GM18511 (cell line): ENCODE results near the gene ZBTB20.

Experiments
- ATAC-seq: cut with Tn5 transposase; IDR thresholded peaks from one replicate; pipeline ENCODE4 v1.9.1; 2021; ENCODE audit warnings: mild to moderate bottlenecking, moderate library complexity; ENCODE audit not compliant: unreplicated experiment

Gene ZBTB20

DNA sequence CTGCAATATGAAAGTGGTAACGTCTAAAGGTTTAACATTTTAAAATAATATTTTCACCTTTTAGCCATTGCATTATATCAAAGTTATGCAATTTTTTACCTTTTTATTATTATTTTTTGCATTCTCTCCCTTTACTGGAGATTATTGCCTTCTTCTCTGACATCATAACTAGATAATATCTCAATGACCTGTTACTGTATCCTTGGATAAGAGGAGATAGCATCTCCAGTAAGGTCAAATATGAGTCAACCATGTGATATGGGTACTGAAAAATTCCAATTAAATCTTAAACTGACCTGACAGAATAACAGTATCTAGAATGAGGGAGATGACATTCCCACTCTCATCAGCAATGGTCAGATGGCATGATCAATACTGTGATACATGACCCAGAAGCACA, 108.3 kb downstream of the ZBTB20 start:
- no peak for ATAC-seq

DNA sequence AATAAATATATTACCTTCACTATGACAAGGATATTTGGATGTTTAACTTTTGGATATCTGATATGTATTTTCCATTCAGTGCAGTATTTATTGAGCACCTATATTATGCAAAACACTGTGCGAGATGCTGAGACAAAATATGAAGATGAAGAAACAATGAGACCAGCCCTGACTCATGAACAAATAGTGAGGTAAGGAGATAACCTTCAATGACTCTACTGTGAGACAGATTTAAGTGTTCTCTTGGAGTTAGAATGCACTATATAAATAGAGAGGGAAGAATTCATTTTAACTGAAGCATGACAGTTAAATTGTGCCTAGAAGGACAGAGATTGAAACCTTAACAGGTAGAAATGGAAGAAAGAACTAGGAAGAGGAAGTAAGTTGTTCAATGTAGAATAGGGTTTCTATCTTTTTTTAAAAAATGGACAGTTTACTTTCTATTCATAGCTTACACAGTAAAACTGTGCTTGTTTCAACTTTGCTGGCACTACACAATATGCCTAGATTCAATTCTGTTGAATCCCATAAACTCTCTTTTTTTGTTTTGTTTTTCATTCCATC, 124.2 kb downstream of the ZBTB20 start:
- ATAC-seq: peak; percentile 62

DNA sequence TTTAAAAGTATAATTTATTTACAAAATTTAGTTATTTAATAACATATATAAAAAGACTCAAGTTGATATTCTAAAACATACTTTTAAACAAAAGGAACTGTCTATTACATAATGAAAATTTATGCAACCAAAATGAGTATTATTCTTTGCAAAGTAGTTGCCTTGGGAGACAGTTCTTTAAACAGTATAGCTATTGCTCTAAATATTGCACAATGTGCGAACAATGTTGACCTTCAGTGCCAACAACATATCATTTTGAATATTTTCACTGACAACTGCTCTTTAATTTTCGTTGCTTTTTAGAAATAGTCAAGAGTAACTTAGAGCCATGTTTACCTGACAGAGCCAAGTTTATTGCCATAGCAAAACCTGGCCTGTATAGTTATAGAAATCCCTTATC, 124.9 kb downstream of the ZBTB20 start:
- ATAC-seq: no peak

DNA sequence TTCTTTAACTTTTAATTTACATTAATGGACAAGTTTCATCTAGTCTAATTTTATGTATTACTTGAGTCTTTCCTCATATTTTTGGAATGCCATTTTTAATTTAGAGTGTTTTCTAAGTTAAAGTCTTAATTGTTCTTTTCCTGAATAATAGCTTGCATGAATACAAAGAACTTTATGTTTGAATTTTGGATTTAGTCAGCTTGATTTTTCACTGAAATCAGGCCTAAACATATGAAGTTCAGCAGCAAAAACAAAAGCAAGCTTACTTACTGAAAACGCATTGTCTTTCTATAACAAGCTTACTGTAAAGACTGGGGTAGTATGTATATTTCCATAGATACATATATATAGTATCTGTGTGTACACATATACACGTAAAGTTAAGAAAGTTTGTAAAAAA, 126.0 kb downstream of the ZBTB20 start:
- ATAC-seq: no peak

DNA sequence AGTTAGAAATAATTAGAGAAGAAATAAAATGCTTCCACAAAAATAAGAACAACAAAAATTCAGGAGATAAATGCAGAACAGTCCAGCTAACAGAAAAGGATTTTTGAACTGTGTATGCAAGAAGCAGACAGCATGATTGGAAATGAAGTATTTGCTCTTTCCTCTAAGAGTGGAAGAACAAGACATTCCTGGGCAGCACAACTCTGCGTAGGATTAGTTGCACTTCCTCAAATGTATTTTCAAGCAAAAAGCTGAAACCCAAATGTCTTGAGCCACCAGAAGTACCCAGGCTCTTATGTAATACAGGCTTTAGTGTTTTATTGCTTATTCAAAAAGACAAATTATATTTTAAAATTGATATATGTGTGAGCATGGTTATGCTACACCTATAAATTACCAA, 127.2 kb downstream of the ZBTB20 start:
- ATAC-seq: no peak

DNA sequence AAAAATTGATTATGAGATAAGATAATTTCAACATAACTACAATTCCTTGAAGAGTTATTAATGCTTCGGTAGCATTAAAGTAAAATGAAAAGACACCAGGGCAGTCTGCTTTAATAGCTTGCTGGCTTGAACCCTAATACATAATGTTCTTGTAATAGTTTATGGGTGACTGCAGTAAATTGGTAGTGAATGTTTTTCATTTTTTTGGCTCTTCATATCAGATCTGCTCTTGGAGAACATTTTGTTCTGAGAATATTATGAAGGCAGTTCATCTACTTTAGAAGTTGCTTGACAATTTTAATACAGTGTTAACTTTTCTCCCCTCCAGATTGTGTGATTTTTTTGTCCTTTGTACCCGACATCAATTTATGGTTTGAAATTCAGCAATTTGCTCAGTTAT, 128.4 kb downstream of the ZBTB20 start:
- ATAC-seq: no peak

DNA sequence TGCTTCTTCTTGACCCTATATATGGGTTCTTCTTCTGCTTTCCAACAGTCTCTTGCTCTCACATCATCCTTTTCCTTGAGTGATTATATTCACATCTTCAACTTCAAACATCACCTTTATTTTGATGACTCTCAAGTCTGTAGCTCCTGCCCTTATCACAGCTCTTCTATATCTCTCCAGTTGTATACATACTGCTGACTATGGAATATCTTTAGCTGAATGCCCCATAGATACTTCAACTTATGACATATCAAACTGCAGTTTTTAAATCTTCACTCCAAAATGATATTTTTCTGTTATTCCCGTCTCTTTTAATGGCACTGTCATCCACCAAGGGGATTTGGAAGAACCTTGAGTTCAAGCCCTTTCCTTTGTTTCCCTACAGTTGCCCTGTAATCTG, 139.1 kb downstream of the ZBTB20 start:
- no peak for ATAC-seq

DNA sequence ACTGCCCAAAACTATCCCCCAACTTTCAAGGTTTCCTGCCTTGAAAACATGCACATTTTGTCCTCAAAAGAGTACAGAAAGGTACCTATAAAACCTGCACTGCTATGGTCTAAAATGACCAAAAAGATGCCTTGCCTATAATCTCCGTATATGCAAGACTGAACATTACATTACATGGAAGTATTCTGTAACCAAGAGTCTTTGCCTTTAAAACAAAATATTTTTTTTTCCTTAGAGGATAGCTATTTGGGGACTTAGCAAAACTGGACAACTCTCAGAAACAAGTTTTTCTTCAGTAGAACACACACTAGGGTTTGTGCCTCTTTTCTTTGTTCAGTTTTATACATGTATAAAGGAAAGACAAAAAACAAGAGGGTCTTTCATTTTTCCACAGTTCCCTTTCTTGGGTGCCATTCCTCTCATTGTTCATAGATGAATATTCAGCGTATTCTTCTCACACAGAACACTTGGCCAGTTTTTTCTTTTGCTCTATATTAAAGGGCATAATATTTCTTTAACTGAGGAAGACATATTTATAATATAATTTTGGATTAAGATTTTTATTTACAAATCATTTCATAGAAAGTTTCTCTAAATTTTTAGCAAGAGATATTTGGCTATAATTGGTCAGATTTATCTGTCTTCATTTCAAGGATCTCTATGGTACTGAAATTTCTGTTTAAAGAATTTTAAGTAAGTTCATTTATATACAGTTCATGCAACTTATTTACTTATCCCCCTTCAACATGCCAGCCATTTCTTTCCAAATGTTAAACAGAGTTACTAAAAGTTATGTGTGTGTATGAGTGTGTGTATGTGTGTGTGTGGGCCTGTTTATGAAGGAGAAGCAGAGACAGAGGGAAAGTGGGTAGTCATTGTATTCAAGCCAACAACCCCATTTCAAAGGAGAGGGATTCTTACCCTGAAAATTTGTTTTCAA, 142.6 kb downstream of the ZBTB20 start:
- no peak for ATAC-seq

DNA sequence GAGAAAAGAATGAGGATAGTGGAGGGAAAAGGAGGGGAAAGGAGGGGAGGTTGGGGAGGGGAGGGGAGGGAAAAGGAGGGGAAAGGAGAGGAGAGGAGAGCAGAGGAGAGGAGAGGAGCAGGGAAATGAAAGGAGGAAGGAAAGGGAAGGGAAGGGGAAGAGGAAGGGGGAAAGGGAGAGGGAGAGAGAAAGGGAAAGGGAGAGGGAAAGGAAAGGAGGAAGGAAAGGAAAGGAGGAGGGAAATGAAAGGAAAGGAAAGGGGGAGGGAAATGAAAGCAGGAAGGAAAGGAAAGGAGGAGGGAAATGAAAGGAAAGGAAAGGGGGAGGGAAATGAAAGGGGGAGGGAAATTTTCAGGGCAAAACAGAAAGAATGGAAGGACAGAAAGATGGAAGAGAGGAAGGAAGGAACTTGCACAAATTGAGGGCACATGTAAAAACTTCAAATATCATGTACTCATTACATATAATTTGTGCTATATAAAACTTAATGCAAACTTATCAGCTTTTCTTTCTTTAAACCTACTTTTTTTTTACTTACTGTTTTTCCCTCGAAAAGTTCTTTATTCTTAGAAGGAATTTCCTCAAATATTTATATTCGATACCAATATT, 148.0 kb downstream of the ZBTB20 start:
- no peak for ATAC-seq

DNA sequence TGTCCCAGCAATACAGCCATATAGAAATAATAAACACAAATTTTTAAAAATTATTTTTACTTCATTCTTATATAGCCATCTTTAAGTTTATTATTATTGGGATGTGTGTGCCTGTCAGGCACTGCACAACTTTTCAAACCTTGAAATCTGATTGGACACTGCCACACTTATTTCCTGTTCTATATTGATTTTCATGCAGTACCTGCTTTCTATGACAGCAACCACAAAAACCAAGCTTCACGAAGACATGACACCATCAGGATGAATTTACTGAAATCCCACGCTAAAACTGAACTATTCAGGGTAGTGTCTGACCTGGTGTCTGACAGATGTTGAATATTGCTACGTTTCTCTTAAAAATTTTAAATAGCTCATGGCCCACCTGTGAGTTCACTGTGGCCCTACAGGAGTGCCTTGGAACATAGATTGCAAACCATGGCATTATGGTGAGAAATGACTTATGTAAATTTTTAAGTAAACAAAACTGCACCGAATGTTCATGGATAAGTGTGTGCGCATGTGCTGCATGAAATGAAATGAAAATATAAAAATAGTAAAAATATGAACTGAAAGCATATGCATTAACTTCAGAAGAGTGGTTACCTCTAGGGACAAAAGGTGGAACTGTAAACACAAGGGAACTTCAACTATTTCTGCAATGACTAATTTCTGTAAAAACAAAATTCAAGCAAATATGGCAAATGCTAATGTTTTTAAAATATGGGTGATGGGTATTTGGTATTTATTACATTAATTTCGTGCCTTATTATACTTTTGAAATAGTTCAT, 152.3 kb downstream of the ZBTB20 start:
- ATAC-seq: no peak

DNA sequence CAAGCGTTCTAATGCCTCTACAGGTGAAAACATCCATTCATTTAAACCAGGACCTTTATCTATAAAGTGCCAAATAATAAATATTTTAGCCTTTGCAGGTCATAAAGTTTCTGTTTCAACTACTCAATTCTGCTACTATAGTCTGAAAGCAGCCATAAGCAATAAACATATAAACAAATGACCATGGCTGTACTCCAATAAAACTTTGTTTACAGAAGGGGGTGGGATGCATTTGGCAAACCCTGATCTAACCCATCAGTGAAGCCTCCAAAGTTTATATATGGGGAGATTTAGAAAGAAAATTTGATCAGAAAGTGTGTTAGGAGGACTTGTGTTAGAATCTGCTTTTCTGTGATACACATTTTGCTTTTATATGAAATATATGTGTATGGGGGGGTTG, 161.3 kb downstream of the ZBTB20 start:
- ATAC-seq: no peak

DNA sequence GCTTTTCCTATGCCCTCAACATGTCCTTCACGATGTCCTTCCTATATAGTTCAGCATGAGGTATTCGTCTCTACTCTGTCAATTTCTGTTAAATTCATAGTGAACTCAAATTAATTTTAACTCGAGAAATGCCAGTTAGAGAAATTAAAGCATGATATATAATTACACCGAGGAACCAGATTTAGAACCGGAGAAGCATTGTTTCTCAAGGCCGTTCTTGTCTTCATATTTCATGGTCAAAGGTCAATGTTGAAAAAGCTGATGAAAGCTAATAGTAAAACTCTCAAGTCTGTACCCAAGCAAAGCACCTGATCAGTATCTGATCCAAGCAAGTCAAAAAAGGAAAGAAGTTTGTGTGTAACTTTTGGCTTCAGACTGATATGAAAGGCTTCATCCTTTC, 163.8 kb downstream of the ZBTB20 start:
- no peak for ATAC-seq

DNA sequence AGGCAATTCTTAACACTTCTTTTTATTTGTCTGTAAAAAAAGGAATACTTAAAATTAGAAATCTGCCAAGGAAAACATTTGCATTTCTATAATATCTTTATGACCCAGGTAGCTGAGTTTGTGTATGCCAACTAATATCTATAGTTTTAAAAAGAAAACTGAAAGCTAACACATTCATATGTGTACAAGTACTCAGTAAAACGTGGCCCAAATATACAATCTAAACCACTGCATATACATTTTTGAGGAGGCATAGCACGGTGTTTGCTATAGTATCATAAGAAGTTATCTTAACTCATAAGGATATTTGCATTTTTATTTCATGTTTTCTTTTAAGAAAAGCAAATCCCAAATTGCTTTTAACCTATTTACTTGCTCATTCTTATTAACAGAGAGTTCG, 172.7 kb downstream of the ZBTB20 start:
- peak; percentile 93 for ATAC-seq

DNA sequence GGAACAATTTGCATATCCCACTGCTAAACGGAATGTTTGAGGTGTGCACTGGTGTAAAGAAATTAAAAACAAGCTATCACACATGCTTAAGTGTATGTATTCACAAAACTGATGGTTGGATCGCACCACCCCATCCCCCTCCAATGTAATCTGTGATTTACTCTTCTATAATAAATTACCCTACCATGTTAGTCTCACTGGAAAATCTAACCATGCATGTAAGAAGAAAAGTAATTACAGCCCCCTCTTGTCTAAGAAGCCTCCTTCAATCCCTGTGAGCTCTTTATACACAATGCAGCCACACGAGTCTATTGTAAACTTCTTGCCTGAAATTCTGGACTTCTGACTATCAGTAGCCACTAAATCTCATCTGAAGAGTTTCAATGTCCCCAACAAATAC, 173.6 kb downstream of the ZBTB20 start:
- ATAC-seq: no peak

DNA sequence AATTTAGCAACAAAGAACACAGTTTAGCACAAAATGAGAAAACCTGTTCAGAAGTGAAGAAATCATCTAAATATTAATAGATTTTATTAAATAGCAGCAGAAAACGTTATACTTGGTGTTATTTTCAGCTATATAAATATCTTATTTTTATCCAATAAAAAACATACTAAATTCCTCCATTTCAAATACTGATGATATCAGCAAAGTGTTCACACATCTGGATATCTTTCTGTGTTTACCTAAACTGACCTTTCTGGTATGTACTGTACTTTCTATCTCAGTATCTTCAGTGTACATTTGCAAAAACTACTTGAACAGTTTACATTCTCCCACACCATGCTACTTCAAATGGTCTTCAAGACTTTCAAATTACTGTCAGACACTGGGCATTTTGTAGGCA, 179.9 kb downstream of the ZBTB20 start:
- no peak for ATAC-seq

DNA sequence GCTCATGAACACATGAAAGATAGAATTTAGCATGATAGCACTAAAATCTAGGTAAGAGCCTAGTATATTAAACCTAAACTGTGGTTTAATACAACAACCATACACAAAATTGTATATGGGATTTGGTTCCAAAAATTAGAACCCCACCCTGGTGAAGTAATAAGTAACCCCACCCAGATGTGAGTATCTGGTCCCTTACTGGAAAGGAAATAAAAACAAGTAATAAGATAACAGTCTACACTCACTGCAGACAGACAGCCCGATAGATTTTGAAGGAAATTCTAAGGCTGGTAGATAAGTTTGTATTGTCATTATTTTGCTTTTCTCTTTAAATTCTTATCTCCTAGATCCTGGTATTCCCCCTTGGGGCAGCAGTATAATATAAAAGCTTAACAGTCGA, 184.9 kb downstream of the ZBTB20 start:
- ATAC-seq: no peak

DNA sequence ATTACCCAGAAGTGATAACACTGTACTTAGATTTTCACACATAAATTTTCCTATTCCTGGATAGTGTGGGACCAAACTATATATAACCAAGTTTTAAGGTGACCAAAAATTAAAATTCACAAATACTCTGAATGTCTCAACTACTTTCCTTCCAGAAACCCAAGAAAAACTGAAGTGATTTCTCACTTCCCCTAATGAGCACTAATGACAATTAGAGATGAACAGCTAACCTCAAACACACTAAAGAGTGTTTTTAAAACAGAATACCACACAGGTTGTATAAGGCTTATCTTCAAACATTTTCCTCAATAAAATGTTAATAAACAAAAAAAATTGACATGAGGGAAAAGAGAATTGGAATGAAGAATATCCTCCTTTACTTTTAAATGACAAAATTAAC, 188.2 kb downstream of the ZBTB20 start:
- peak; percentile 60 for ATAC-seq

DNA sequence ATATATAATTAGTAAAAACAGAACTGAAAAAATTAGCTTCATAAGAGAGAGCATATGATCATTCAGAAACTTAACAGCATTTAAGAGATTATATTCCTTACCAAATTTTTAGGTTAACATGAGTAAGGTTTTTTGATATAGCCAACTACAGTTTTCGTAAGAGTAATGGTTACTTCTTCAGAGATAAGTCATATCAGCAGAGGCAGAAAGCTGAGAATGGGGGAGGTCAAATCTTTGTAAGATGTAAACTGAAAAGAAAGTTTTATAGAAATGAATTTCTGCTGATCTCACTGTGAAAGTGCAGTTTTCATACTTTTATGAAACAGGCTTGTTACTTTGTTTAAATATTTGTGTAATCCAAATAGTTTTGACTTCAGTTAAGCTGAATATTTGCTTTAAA, 193.3 kb downstream of the ZBTB20 start:
- no peak for ATAC-seq

DNA sequence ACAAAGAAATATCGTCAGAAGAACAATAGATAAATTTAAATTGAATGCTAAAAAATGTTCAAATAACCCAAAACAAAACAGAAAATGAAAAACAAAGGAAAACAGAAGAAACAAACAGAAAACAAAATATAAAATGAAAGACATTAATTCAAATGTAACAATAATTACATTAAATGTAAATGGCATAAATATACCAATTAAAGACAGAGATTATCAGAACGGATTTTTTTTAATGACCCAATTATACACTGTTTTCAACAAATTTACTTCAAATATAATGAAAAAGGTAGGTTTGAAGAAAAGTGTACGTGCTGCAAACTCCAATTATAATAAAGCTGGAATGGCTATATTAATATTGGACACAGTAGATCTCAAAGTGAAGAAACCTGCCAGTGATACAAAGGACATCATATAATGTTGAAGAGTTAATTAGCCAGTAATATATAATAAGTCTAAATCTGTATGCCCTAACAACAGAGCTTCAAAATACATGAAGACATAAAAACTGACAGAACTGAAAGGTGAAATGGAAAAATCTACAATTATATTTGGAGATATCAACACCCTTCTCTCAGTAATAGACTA, 193.8 kb downstream of the ZBTB20 start:
- ATAC-seq: no peak

DNA sequence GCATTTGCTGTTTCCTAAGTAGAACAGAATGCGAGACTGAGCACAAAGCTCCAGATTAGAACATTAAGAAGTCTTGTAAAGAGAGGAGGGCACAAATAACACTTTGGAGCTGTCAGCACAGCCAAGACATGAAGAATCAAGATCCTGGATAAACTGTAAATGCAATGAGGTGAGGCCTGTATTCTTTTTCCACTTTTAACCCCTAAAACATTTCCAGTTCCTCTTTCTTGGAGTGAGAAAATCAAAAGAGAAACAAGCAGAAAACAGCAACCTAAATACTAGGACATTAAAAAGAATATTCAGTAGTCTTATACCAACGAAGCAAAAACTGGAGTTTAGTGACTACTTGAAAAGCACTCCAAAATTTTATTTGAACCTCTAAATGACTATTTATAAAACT, 204.3 kb downstream of the ZBTB20 start:
- ATAC-seq: no peak
